ENCODE measurements around the gene SLAMF1. TPM values are rescaled to one million over a fixed set of nuclear protein-coding genes. Genes with fewer than 3 reads are reported as not detected.

The SLAMF1 gene
- total RNA-seq, 1 donor from 2014 or later: not detected

GRCh38 chr1:160607011-160607671, 39.7 kb downstream of the SLAMF1 start:
- DNase-seq (ENCODE audit: low spot score in 2 of 2): no peak
- no peaks in the 10 kb centered on the region for H3K27me3 ChIP-seq

GRCh38 chr1:160606611-160607010, 40.2 kb downstream of the SLAMF1 start:
- no peaks in the 10 kb centered on the region for H3K9me3 ChIP-seq
- intact Hi-C loops (cut with DNase I): no loop called here
- DNase-seq (ENCODE audit: low spot score in 2 of 2): no peak

More at GRCh38 chr1:160607011-160607671, 39.7 kb downstream of the SLAMF1 start:
- Histone ChIP-seq H3K27ac (no peak overlapping the region), H3K36me3 (no peaks in the 10 kb centered on the region), H3K4me3 (no peak overlapping the region), H3K9me3 (no peaks in the 10 kb centered on the region), H3K4me1 (no peaks in the 10 kb centered on the region)
- peak; percentile 10 to 27 (median 23) for TF ChIP-seq CTCF (IDR thresholded peaks at IDR 0.05)
- intact Hi-C loops (cut with DNase I): no loop called here

GRCh38 chr1:160605792-160606479, 40.9 kb downstream of the SLAMF1 start:
- no peaks in the 10 kb centered on the region for H3K4me1 ChIP-seq
- no peak overlapping the region for H3K4me3 ChIP-seq
- DNase-seq (ENCODE audit: low spot score in 2 of 2): no peak
- H3K27me3 ChIP-seq: no peaks in the 10 kb centered on the region
- intact Hi-C loops (cut with DNase I): no loop called here
- no peaks in the 10 kb centered on the region for H3K36me3 ChIP-seq
- H3K27ac ChIP-seq: no peak overlapping the region
- H3K9me3 ChIP-seq: peaks cover 0 to 5% of the 10 kb centered on the region in 2 donors
- no peak for TF ChIP-seq CTCF (IDR thresholded peaks at IDR 0.05)

More at GRCh38 chr1:160606611-160607010, 40.2 kb downstream of the SLAMF1 start:
- TF ChIP-seq CTCF (IDR thresholded peaks at IDR 0.05): no peak
- H3K27ac ChIP-seq: no peak overlapping the region
- no peaks in the 10 kb centered on the region for H3K4me1 ChIP-seq
- no peaks in the 10 kb centered on the region for H3K27me3 ChIP-seq
- H3K4me3 ChIP-seq: no peak overlapping the region
- no peaks in the 10 kb centered on the region for H3K36me3 ChIP-seq

- Histone ChIP-seq H3K36me3 (no peaks in the 10 kb centered on the region), H3K4me3 (no peak overlapping the region), H3K27me3 (no peaks in the 10 kb centered on the region), H3K27ac (no peak overlapping the region), H3K9me3 (peaks cover 0 to 6% of the 10 kb centered on the region in 2 donors), H3K4me1 (no peaks in the 10 kb centered on the region)
- TF ChIP-seq CTCF (IDR thresholded peaks at IDR 0.05): no peak
- intact Hi-C loops (cut with DNase I): no loop called here
- DNase-seq (ENCODE audit: low spot score in 2 of 2): no peak
Observed at GRCh38 chr1:160605205-160605604, 41.6 kb downstream of the SLAMF1 start.

- intact Hi-C loops (cut with DNase I): no loop called here
- no peaks in the 10 kb centered on the region for H3K27me3 ChIP-seq
- TF ChIP-seq CTCF (IDR thresholded peaks at IDR 0.05): no peak
- H3K4me3 ChIP-seq: no peak overlapping the region
- H3K4me1 ChIP-seq: no peaks in the 10 kb centered on the region
- DNase-seq (ENCODE audit: low spot score in 2 of 2): no peak
- H3K36me3 ChIP-seq: no peaks in the 10 kb centered on the region
- no peak overlapping the region for H3K27ac ChIP-seq
- H3K9me3 ChIP-seq: peaks cover 0 to 6% of the 10 kb centered on the region in 2 donors
Observed at GRCh38 chr1:160597705-160598104, 49.1 kb downstream of the SLAMF1 start.
